Nephron progenitor cell (in vitro differentiated cells): ENCODE data around the gene PSME3.
A peak's percentile ranks its signal among the peaks of the same experiment; 100 is the strongest.
"Not testable (repeated sequence)": the region's sequence is repeated elsewhere in the genome, so short reads cannot be mapped to it uniquely, and the experiment has no call there.

ENCODE experiments used
- DNase-seq: peaks from one replicate; pipeline ENCODE4 v3.0.0; 2021
- H3K27ac Mint-ChIP-seq: 2 replicates; pipeline ENCODE4 v1.8.0; 2021; ENCODE audit warnings: mild to moderate bottlenecking, moderate library complexity, mixed read lengths
- H3K27me3 Mint-ChIP-seq: 2 replicates; pipeline ENCODE4 v1.8.0; 2021; ENCODE audit warnings: mild to moderate bottlenecking, low read depth, mixed read lengths; ENCODE audit not compliant: poor library complexity
- H3K36me3 Mint-ChIP-seq: 2 replicates; pipeline ENCODE4 v1.8.0; 2021; ENCODE audit warnings: low read depth, mixed read lengths
- H3K4me1 Mint-ChIP-seq: 2 replicates; pipeline ENCODE4 v1.8.0; 2021; ENCODE audit warnings: mixed read lengths
- H3K4me3 Mint-ChIP-seq: 2 replicates; pipeline ENCODE4 v1.8.0; 2021; ENCODE audit warnings: mild to moderate bottlenecking, moderate library complexity, mixed read lengths
- H3K9me3 Mint-ChIP-seq: 2 replicates; pipeline ENCODE4 v1.8.0; 2021; ENCODE audit warnings: mild to moderate bottlenecking, moderate library complexity, mixed read lengths
- TF ChIP-seq, protein P1 (sequence below): fragments of 200-600 bp; sonication (generic); IDR thresholded peaks from 2 replicates; pipeline ENCODE4 v1.5.0; 2021; ENCODE audit warnings: antibody characterized with exemption

Gene PSME3

DNA sequence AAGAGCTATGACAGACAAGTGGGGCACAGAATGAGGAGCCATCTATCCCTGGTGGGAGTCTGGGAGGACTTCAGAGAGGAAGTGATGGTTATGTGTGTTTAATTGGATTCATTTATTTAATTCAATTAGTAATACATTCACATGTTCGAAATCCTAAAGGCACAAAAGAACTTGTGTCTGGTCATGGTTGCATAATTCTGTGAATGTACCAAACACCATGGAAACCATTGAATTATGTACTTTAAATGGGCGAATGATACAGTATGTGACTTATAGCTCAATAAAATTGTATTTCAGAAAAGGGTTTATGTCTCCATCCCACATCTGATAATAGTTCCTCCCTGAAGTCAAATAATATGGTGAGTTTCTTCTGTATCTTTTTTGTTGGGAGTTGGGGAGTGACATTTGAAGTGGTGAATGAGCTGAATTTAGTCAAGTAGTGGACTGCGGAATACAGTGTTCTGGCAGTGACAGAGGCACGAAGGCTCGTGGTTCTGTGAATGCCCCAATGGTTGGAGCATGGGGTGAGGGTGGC is 47.6 kb downstream of the PSME3 start:
- no peak overlapping the region for H3K27ac Mint-ChIP-seq
- H3K27me3 Mint-ChIP-seq, result peaks cover 57% of the 10 kb centered on the region
- peaks cover 16% of the 10 kb centered on the region for H3K4me1 Mint-ChIP-seq
- no peaks in the 10 kb centered on the region for H3K9me3 Mint-ChIP-seq
- no peak for DNase-seq
- TF ChIP-seq, protein P1, sequence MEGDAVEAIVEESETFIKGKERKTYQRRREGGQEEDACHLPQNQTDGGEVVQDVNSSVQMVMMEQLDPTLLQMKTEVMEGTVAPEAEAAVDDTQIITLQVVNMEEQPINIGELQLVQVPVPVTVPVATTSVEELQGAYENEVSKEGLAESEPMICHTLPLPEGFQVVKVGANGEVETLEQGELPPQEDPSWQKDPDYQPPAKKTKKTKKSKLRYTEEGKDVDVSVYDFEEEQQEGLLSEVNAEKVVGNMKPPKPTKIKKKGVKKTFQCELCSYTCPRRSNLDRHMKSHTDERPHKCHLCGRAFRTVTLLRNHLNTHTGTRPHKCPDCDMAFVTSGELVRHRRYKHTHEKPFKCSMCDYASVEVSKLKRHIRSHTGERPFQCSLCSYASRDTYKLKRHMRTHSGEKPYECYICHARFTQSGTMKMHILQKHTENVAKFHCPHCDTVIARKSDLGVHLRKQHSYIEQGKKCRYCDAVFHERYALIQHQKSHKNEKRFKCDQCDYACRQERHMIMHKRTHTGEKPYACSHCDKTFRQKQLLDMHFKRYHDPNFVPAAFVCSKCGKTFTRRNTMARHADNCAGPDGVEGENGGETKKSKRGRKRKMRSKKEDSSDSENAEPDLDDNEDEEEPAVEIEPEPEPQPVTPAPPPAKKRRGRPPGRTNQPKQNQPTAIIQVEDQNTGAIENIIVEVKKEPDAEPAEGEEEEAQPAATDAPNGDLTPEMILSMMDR, result no peak
- H3K36me3 Mint-ChIP-seq, result no peaks in the 10 kb centered on the region
- no peak overlapping the region for H3K4me3 Mint-ChIP-seq

- H3K27me3 Mint-ChIP-seq, result peaks cover 58% of the 10 kb centered on the region
- H3K36me3 Mint-ChIP-seq, DNase-seq, H3K9me3 Mint-ChIP-seq, H3K27ac Mint-ChIP-seq, H3K4me3 Mint-ChIP-seq: not testable (repeated sequence)
- peaks cover 19% of the 10 kb centered on the region for H3K4me1 Mint-ChIP-seq
Observed at GRCh38 chr17:42881706-42882105, 48.5 kb downstream of the PSME3 start.

GRCh38 chr17:42882166-42882565 is 49.0 kb downstream of the PSME3 start:
- no peaks in the 10 kb centered on the region for H3K36me3 Mint-ChIP-seq
- peaks cover 53% of the 10 kb centered on the region for H3K27me3 Mint-ChIP-seq
- H3K27ac Mint-ChIP-seq, result no peak overlapping the region

GRCh38 chr17:42883802-42884558 is 50.8 kb downstream of the PSME3 start:
- no peaks in the 10 kb centered on the region for H3K9me3 Mint-ChIP-seq
- TF ChIP-seq, protein P1, result no peak
- DNase-seq, result no peak
- H3K4me3 Mint-ChIP-seq, result no peak overlapping the region
- peak overlapping the region; percentile 42 for H3K27ac Mint-ChIP-seq
- H3K27me3 Mint-ChIP-seq, result peaks cover 35% of the 10 kb centered on the region
- H3K4me1 Mint-ChIP-seq, result peaks cover 20% of the 10 kb centered on the region
- H3K36me3 Mint-ChIP-seq, result no peaks in the 10 kb centered on the region

More at GRCh38 chr17:42882166-42882565, 49.0 kb downstream of the PSME3 start:
- peaks cover 24% of the 10 kb centered on the region for H3K4me1 Mint-ChIP-seq
- TF ChIP-seq, protein P1, result no peak
- no peak for DNase-seq
- H3K9me3 Mint-ChIP-seq, result no peaks in the 10 kb centered on the region
- H3K4me3 Mint-ChIP-seq, result no peak overlapping the region

DNA sequence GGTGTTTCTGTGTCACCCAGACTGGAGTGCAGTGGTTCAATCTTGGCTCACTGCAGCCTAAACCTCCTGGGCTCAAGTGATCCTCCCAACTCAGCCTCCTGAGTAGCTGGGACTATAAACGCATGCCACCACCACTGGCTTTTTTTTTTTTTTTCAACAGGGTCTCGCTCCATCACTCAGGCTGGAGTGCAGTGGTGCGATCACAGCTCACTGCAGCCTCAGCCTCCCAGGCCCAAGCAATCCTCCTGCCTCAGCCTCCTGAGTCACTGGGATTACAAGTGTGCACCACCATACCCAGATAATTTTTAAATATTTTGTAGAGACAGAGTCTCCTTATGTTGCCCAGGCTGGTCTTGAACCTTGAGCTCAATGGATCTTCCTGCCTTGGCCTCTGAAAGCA is 52.6 kb downstream of the PSME3 start:
- not testable (repeated sequence) for H3K9me3 Mint-ChIP-seq, DNase-seq, H3K4me3 Mint-ChIP-seq, H3K27ac Mint-ChIP-seq, H3K36me3 Mint-ChIP-seq
- peaks cover 20% of the 10 kb centered on the region for H3K27me3 Mint-ChIP-seq
- H3K4me1 Mint-ChIP-seq, result peaks cover 29% of the 10 kb centered on the region

GRCh38 chr17:42886283-42887176 is 53.3 kb downstream of the PSME3 start:
- TF ChIP-seq, protein P1, result no peak
- H3K27me3 Mint-ChIP-seq, result peaks cover 13% of the 10 kb centered on the region
- peak; percentile 37 for DNase-seq
- no peak overlapping the region for H3K4me3 Mint-ChIP-seq
- H3K27ac Mint-ChIP-seq, result peak overlapping the region; percentile 39
- H3K36me3 Mint-ChIP-seq, result no peaks in the 10 kb centered on the region
- no peaks in the 10 kb centered on the region for H3K9me3 Mint-ChIP-seq
- peaks cover 36% of the 10 kb centered on the region for H3K4me1 Mint-ChIP-seq
